ENCODE data around the gene MAPK14. TPM values are rescaled to one million over a fixed set of nuclear protein-coding genes. Genes with fewer than 3 reads are reported as not detected.

The MAPK14 gene
- total RNA-seq, 1 donor from 2014 or later, result 41.3 TPM

GRCh38 chr6:36038120-36038876 lies 10.7 kb downstream of the MAPK14 start:
- DNase-seq (ENCODE audit: low read depth) (no peak), FAIRE-seq (no peak)
- no peaks in the 10 kb centered on the region for H3K27me3 Mint-ChIP-seq (ENCODE audit: low read depth, unreplicated experiment)
- H3K9me3 Mint-ChIP-seq (ENCODE audit: unreplicated experiment), result no peaks in the 10 kb centered on the region
- no peak for TF ChIP-seq EZH2 (IDR thresholded peaks at IDR 0.05; ENCODE audit: insufficient read depth, low read length)
- TF ChIP-seq, protein P1, sequence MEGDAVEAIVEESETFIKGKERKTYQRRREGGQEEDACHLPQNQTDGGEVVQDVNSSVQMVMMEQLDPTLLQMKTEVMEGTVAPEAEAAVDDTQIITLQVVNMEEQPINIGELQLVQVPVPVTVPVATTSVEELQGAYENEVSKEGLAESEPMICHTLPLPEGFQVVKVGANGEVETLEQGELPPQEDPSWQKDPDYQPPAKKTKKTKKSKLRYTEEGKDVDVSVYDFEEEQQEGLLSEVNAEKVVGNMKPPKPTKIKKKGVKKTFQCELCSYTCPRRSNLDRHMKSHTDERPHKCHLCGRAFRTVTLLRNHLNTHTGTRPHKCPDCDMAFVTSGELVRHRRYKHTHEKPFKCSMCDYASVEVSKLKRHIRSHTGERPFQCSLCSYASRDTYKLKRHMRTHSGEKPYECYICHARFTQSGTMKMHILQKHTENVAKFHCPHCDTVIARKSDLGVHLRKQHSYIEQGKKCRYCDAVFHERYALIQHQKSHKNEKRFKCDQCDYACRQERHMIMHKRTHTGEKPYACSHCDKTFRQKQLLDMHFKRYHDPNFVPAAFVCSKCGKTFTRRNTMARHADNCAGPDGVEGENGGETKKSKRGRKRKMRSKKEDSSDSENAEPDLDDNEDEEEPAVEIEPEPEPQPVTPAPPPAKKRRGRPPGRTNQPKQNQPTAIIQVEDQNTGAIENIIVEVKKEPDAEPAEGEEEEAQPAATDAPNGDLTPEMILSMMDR (IDR thresholded peaks at IDR 0.05; ENCODE audit: insufficient read depth, low read depth, low read length), result no peak
- Histone ChIP-seq H3K4me2 (ENCODE audit: low read length) (no peak overlapping the region), H3K27ac (ENCODE audit: low read depth, low read length) (no peak overlapping the region), H3K4me3 (ENCODE audit: insufficient read depth, low read depth, low read length) (no peak overlapping the region), H3K9ac (ENCODE audit: low read length) (no peak overlapping the region), H3K9me3 (ENCODE audit: insufficient read depth, low read depth, low read length) (no peaks in the 10 kb centered on the region), H3K79me2 (ENCODE audit: insufficient read depth, low read length) (peaks cover 98% of the 10 kb centered on the region), H3K36me3 (ENCODE audit: insufficient read depth, low read length) (no peaks in the 10 kb centered on the region), H3K4me1 (ENCODE audit: insufficient read depth, low read length) (peaks cover 2% of the 10 kb centered on the region), H4K20me1 (ENCODE audit: insufficient read depth, low read length) (peaks cover 94% of the 10 kb centered on the region), H3K27me3 (ENCODE audit: insufficient read depth, low read length) (no peaks in the 10 kb centered on the region), H2AFZ (ENCODE audit: low read depth, low read length) (no peak overlapping the region)
- H3K4me1 Mint-ChIP-seq (ENCODE audit: low read depth, unreplicated experiment), result peaks cover 18% of the 10 kb centered on the region
- no peak overlapping the region for H3K4me3 Mint-ChIP-seq (ENCODE audit: unreplicated experiment)
- peak overlapping the region; percentile 42 for H3K27ac Mint-ChIP-seq (ENCODE audit: unreplicated experiment)
- no peaks in the 10 kb centered on the region for H3K36me3 Mint-ChIP-seq (ENCODE audit: low read depth, unreplicated experiment)

GRCh38 chr6:36039112-36039511 lies 11.5 kb downstream of the MAPK14 start:
- H3K4me3 Mint-ChIP-seq (ENCODE audit: unreplicated experiment), result no peak overlapping the region
- H3K4me1 Mint-ChIP-seq (ENCODE audit: low read depth, unreplicated experiment), result peaks cover 13% of the 10 kb centered on the region
- peak overlapping the region; percentile 44 for H3K27ac Mint-ChIP-seq (ENCODE audit: unreplicated experiment)
- H3K9ac ChIP-seq (ENCODE audit: low read length), result no peak overlapping the region
- no peaks in the 10 kb centered on the region for H3K36me3 ChIP-seq (ENCODE audit: insufficient read depth, low read length)
- peaks cover 95% of the 10 kb centered on the region for H3K79me2 ChIP-seq (ENCODE audit: insufficient read depth, low read length)
- FAIRE-seq, result no peak
- H3K9me3 Mint-ChIP-seq (ENCODE audit: unreplicated experiment), result no peaks in the 10 kb centered on the region
- no peaks in the 10 kb centered on the region for H3K9me3 ChIP-seq (ENCODE audit: insufficient read depth, low read depth, low read length)
- H4K20me1 ChIP-seq (ENCODE audit: insufficient read depth, low read length), result peaks cover 87% of the 10 kb centered on the region
- H3K4me2 ChIP-seq (ENCODE audit: low read length), result no peak overlapping the region
- H2AFZ ChIP-seq (ENCODE audit: low read depth, low read length), result no peak overlapping the region
- DNase-seq (ENCODE audit: low read depth), result peak; percentile 10
- H3K4me3 ChIP-seq (ENCODE audit: insufficient read depth, low read depth, low read length), result no peak overlapping the region
- no peaks in the 10 kb centered on the region for H3K27me3 Mint-ChIP-seq (ENCODE audit: low read depth, unreplicated experiment)
- H3K27me3 ChIP-seq (ENCODE audit: insufficient read depth, low read length), result no peaks in the 10 kb centered on the region
- H3K36me3 Mint-ChIP-seq (ENCODE audit: low read depth, unreplicated experiment), result no peaks in the 10 kb centered on the region
- no peak overlapping the region for H3K27ac ChIP-seq (ENCODE audit: low read depth, low read length)
- TF ChIP-seq, protein P1 (IDR thresholded peaks at IDR 0.05; ENCODE audit: insufficient read depth, low read depth, low read length), result no peak
- TF ChIP-seq EZH2 (IDR thresholded peaks at IDR 0.05; ENCODE audit: insufficient read depth, low read length), result no peak
- peaks cover 2% of the 10 kb centered on the region for H3K4me1 ChIP-seq (ENCODE audit: insufficient read depth, low read length)

GRCh38 chr6:36040958-36041357 lies 13.3 kb downstream of the MAPK14 start:
- H4K20me1 ChIP-seq (ENCODE audit: insufficient read depth, low read length), result peaks cover 82% of the 10 kb centered on the region

More at GRCh38 chr6:36040958-36041357, 13.3 kb downstream of the MAPK14 start:
- H3K27me3 Mint-ChIP-seq (ENCODE audit: low read depth, unreplicated experiment), result no peaks in the 10 kb centered on the region
- Histone ChIP-seq H3K4me3 (ENCODE audit: insufficient read depth, low read depth, low read length) (no peak overlapping the region), H3K9me3 (ENCODE audit: insufficient read depth, low read depth, low read length) (no peaks in the 10 kb centered on the region), H3K27me3 (ENCODE audit: insufficient read depth, low read length) (no peaks in the 10 kb centered on the region), H3K4me1 (ENCODE audit: insufficient read depth, low read length) (no peaks in the 10 kb centered on the region), H3K27ac (ENCODE audit: low read depth, low read length) (no peak overlapping the region), H3K36me3 (ENCODE audit: insufficient read depth, low read length) (no peaks in the 10 kb centered on the region), H3K9ac (ENCODE audit: low read length) (no peak overlapping the region), H3K4me2 (ENCODE audit: low read length) (no peak overlapping the region), H2AFZ (ENCODE audit: low read depth, low read length) (no peak overlapping the region), H3K79me2 (ENCODE audit: insufficient read depth, low read length) (peaks cover 93% of the 10 kb centered on the region)
- no peak for FAIRE-seq
- TF ChIP-seq, protein P1 (IDR thresholded peaks at IDR 0.05; ENCODE audit: insufficient read depth, low read depth, low read length), result no peak
- no peak for TF ChIP-seq EZH2 (IDR thresholded peaks at IDR 0.05; ENCODE audit: insufficient read depth, low read length)
- no peaks in the 10 kb centered on the region for H3K36me3 Mint-ChIP-seq (ENCODE audit: low read depth, unreplicated experiment)
- no peak overlapping the region for H3K4me3 Mint-ChIP-seq (ENCODE audit: unreplicated experiment)
- DNase-seq (ENCODE audit: low read depth), result no peak
- no peaks in the 10 kb centered on the region for H3K9me3 Mint-ChIP-seq (ENCODE audit: unreplicated experiment)
- no peak overlapping the region for H3K27ac Mint-ChIP-seq (ENCODE audit: unreplicated experiment)
- H3K4me1 Mint-ChIP-seq (ENCODE audit: low read depth, unreplicated experiment), result peaks cover 7% of the 10 kb centered on the region
